Activated CD4-positive, alpha-beta T cell treated with anti-CD3 and anti-CD28 coated beads, Interleukin-2, amount 50 U/mL, for 1 hour (primary cell): Measurements from ENCODE around the gene CHTF8.
"Not testable (repeated sequence)": the region's sequence is repeated elsewhere in the genome, so short reads cannot be mapped to it uniquely, and the experiment has no call there.

Experiments used
- DNase-seq: peaks from one replicate; pipeline ENCODE4 v3.0.0-alpha.2; 2020

The CHTF8 gene, protein sequence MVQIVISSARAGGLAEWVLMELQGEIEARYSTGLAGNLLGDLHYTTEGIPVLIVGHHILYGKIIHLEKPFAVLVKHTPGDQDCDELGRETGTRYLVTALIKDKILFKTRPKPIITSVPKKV

DNA sequence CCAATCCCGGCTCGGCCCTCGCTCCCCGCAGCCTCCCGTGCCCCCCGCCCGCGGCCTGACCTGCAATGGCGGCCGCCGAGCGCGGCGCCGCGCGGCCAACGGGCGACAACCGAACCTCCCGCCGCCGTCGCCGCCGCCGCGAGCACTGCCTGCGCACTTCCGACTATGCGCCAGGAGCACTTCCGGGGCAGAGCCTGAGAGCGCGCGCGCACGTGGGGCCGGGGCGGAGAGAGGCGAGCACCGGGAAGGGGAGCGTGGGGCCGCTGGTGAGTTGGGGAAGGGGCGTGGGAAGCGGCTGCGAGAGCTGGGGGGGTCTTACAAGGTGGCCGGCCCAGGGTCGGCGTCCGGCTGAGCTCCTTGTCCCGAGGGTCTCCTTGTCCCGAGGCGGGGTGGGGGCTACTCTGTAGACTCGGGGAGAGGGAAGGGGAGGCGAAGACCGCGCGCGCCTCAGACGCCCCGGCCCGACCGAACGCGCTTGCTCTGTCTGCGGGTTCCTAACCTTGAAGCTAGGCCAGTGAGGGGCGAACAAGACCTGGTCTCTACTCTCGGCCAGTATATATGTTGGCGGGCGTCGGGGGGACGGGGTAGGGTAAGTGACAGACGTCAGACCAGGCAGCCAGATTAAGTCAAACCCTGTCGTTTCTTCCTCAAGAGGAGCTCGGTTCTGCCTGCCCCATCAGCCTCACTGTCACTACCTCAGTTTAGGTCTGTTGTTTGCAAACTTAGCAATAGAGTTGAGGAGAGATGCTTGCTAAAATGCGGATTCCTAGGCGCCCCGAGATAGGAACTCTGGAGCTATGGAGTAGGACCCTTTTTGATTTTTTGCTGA is at the start of gene CHTF8, which contains the start of gene UTP4:
Gene CHTF8, minus strand, starts transcription at position 165 of the 829 bp plus-strand sequence. CDS start 11,130 bp downstream, outside the sequence.
Gene UTP4, plus strand, starts transcription at position 226 of the 829 bp plus-strand sequence. CDS start 811 bp downstream, outside the sequence.
- DNase-seq, result peak; percentile 83

DNA sequence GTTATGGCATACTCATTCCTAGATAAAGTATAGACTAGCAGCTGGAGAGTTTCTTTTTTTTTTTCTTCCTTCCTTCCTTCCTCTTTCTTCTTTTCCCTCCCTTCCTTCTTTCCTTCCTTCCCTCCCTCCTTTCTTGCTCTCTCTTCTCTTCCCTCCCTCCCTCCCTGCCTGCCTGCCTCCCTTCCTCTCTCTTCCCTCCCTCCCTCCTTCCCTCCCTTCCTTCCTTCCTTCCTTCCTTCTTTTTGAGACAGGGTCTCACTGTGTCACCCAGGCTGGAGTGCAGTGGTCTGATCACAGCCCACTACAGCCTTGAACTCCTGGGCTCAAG is 47.6 kb upstream of the CHTF8 start:
- no peak for DNase-seq

DNA sequence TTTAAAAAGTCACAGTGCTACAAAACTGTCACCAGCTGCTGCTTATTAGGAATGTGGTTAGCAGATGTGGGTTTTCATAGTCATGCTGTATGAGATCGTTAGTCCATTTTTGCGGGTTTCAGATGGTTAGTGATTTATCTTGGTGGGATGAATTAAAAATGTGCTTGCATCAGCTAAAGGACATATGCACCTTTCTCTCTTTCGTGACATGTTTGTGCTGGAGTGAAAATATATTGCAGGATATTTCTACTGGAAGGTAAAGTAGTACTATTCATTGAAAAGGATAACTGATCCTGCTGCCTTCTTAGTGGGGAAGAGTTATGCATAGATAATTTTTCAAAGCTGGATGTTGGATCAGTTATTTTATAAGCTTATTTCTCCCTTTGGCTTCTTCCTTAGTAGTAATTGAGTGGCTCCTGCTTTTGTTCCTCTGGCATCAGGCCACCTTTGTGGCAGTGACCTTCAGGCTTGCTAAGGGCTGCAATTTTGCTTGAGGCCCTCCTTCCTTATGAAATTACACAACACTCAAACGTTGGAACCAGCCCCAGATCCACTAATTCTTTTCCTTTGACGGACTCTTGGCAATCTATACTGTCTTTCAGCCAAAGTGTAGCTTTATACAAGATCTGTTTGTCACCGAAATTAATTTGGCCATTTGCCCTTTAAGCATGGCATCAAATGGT is 47.1 kb upstream of the CHTF8 start:
- DNase-seq, result no peak

DNA sequence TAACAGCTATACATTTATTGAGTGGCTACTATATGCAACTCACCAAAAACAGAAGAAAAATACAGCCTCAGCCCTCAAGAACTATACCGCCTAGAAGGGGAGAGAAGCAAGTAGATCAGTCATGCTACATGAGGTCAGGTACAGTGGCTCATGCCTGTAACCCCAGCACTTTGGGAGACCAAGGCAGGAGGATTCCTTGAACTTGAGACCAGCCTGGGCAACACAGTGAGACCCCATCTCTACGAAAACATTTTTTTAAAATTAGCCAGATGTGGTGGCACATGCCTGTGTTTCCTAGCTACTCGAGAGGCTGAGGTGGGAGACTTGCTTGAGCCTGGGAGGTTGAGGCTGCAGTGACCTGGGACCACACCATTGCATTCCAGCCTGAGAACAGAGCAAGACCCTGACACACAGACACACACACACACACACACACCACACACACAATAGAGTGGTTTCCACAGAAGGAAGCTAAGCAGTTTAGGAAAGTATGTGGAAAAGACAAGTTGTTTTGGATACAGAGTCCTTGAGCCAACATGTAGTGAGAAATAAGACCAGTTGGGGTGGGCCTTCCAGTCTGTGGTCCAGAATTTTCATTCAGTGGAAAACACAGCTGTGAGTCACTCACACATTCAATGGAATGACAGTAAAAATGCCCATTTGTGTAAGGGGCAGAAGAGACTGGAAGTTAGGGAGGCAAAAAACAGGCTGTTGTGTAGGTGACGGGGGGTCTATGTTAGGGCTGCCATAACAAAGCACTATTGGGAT is 43.8 kb upstream of the CHTF8 start:
- DNase-seq, result no peak

DNA sequence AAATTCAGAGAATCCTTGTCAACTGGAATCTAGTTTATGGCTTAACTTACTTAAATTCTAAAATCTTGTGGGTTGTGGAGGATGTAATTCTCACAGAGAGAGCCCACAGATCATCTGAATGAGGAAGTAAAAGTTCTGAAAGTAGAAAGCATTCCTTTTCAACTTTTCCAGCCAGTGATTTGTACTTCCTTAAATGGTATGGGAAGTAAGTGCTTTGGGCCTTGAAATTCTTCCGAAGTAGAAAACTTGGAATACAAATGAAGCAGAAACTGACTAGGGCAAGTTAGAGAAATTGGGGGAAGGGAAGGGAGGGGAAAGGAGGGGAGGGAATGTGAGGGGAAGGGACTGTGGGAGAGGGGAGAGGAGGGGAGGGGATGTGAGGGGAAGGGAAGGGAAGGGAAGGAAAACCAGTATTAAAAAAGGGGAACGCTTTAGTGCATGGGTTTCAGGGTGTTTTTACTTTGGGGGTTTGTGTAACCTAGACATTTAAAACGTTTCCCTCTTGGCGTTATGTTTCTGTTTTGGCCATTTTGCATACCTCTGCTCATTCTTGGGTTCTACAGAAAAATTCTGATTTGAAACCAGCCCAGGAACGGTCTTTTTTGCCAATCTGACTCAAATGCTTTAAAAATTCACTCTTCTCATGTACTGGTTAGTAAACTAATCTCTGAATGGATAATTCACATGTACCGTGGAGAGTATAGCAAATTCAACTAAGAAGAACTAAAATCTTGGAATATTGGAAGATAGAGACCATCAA is 39.1 kb upstream of the CHTF8 start:
- no peak for DNase-seq

DNA sequence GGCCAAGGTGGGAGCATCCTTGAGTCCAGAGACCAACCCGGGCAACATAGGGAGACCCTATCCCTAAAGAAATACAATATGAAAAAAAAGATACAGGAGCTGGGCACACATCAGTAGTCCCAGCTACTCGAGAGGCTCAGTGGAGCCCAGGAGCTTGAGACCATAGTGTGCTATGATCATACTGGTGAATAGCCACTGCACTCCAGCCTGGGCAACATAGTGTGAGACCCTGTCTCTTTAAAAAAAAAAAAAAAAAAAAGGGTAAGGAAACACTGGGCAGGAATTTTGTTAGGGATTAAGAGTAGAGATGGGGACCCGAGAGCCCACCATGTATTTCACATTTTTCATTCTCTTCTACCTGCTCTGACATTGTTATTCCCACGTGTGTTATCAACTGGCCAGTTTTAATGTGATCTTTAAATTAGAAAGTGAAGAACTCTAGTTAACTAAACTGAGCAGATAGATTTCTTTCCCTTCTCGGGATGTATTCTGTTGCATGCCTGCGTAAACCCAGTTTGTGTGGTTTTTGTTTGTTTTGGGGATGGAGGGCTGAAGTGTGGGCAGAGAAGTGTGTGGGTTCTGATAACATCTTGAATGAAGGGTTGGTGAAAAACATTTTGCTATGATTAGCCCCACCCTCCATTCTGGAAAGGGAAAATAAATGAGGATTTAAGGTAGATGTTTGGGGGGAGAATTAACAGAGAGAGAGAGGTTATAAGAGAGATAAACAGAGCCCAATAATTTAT is 37.4 kb upstream of the CHTF8 start:
- DNase-seq, result no peak

DNA sequence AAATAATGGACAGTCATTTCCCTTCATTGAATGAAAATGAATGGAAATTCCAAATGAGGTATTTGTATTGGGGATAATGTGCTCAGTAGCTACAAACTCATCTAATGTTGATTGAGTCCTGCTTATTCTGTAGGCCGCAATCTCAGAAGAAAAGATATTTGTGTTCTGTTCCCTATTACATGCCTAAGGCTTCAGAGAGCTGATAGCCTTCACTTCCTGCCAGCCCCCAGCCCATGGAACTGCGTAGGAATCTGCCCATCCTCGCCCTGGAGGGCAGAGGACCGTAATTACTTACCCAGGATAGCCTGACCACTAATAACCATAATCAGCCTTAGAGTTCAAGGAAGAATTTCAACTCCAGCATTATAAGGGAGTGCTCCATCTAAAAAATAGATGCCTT is 36.7 kb upstream of the CHTF8 start:
- DNase-seq, result no peak

DNA sequence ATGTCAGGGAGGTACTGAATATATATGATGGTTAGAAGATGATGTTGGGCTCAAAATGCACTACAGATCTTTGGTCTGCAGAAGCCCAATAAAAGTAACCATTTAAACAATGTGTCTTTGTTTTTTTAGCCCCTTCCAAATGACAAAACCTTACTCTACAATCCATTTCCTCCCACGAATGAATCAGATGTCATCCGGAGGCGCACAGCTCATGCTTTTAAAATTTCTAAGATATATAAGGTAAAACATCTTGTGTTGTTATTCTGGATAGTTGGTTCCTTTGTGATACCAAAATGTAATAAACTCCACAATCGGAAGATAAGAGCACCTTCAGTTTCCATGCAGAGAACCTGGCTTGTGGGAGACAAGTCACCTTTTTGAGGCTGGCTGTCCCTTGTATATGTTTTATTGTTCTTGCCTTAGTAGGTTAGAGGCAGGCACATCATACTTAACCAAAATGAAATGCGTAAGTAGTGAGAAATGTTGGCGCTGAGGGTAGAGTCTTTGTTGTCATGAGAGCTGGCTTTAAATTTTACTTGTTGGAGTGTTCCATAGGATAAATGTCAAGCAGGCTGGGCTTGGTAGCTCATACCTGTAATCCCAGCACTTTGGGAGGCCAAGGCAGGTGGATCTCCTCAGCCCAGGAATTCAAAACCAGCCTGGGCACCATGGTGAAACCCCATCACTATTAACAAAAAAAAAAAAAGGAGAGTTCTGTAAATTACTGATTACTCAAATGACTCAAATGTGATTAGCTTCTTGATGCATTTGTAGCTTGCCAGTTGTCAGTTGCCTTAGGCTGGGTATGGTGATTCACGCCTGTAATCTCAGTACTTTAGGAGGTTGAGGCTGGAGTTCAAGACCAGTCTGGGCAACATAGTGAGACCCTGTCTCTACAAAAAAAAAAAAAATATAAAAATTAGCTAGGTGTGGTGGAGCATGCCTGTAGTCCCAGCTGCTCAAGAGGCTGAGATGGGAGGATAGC is 34.9 kb upstream of the CHTF8 start:
- DNase-seq, result no peak

DNA sequence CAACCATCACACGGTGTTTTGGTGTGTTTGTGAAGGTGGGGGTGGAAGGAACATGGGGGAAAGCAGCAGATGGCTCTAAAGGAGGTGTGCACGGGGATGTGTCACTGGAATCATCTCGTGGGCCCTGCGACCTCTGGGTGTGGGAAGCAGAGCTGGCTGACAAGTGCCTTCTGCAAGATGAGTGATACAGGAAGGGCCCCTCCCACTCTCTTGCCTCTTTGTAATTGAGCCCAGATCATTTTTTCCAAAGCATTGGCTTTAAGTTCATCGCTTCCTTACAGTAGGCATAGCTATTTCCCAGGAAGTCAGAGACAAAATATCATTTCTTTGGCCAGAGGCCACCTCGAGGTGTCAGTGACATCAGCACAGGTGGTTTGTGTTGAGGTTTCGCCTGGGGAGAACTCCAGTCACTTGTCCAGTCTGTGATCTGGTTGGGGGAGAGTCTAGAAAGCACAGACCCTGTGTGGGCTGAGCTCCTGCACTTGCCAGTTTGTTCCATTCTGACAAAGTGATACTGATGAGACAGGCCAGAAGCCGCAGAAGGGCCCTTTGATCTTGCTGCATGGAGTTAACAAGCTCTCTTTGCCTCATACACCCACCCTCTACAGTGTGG is 33.9 kb upstream of the CHTF8 start:
- DNase-seq, result peak; percentile 41

DNA sequence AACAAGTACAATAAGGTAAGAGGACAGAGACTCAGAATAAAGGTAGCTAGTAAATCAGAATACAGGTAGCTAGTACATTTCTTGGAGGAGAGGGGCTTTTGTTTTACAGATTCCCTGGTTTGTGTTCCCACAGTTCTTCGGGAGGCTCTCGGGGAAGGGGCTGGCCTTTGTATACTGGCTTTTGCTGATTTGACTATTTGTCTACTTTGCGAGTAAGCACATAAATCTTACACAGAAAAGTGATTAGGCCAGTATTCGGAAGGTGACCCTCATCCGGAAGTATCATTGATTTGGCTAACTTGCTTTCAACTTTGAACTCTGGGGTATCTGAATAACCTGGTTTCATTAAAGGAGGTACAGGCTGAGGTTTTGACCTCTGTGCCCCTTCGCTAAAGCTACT is 33.2 kb upstream of the CHTF8 start:
- DNase-seq, result no peak

DNA sequence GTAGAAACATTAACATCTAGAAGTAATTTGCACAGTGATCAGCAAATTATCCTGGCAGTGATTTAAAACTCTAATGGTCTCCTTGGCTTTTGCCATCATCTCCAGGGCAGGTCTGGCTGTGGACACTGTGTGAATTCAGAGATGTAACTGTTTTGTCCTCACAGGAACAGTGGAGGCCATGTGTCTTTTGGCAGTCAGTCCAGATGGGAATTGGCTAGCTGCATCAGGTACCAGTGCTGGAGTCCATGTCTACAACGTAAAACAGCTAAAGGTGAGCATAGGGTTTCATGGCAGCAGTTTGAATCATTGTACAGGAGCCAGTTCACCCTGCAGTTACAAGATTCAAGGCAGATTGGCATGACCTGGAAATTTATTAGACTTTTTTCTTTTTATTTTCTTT is 27.8 kb upstream of the CHTF8 start:
- no peak for DNase-seq

DNA sequence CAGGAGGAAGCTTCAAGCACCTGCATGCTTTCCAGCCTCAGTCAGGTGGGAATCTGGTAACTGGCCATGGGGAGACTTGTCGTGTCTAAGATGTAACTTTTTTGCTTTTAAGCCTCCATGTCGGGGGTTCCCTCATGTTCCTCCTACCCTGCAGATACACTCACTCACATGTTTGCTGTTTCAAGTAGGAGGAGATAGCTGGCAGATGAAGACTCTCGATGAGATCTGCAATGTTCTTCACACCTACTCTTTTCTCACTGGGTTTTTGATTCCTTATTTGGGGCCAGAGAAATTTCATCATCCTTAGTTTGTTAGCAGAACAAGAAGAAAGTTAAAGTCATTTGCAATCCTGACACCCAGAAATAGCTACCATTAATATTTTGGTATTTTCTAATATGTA is 24.8 kb upstream of the CHTF8 start:
- DNase-seq, result no peak

DNA sequence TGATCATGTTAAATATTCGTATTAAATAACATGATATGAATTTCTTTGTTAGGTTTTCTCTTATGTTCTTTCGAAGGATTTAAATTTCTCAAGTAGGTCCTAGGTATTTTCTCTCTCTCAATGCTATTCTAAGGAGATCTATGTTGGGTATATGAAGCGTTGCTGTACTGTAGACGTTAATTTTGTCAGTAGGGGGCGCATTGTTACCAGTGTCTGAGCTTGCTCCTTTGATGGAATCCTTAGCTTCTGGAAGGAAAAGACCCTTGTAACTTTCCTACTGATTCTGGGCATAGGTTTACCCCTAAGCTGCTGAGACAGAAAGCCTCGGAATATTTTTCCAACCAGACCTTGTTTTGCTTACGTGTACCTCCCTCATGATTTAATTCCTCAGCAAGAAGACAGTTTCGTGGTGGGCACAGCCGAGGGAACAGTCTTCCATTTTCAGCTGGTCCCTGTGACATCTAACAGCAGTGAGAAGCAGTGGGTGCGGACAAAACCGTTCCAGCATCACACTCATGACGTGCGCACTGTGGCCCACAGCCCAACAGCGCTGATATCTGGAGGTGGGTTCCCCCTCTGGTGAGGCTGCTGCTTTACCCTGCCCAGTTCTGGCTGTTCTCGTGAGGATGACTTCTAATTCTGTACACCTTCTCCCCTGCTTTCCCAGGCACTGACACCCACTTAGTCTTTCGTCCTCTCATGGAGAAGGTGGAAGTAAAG is 17.9 kb upstream of the CHTF8 start:
- peak; percentile 27 for DNase-seq

DNA sequence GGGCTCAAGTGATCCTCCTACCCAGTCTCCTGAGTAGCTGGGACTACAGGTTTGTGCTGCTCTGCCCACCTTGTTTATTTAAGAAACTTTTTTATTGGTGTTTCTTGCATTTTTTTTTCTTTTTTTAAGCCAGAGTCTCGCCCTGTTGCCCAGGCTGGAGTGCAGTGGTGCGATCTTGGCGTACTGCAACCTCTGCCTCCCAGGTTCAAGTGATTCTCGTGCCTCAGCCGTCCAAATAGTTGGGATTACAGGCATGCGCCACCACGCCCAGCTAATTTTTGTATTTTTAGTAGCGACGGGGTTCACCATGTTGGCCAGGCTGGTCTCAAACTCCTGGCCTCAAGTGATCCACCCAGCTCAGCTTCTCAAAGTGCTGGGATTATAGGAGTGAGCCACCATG is 17.2 kb upstream of the CHTF8 start:
- not testable (repeated sequence) for DNase-seq

DNA sequence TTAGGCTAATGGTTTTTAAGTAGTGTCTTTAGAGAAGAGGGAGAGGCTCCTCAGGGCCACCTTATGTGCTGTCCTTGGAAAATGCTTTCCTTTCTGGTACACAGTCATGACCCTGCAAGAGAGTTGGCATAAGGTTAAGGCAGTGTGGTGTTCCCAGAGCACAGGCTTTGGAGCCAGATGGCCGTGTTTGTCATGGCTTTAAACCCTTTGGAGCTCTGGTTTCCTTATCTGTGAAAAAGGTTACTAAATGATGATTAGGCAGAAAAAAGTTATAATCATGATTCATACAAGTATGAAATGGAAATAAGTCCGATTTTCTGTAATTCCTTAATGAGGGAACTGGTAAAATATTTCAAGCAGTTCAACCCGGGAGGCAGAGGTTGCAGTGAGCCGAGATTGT is 13.3 kb upstream of the CHTF8 start:
- no peak for DNase-seq

DNA sequence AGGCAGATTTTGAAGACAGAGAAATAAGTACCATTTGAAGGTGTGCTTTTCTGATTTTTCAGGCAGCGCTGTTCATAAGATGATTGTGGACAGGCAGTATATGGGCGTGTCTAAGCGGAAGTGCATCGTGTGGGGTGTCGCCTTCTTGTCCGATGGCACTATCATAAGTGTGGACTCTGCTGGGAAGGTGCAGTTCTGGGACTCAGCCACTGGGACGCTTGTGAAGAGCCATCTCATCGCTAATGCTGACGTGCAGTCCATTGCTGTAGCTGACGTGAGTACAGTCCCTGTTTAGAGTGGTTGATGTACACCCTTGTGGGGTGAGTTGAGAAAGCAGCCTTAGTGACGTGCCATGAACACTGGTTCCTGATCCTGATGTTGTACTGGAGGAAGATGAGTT is 10.7 kb upstream of the CHTF8 start:
- no peak for DNase-seq

DNA sequence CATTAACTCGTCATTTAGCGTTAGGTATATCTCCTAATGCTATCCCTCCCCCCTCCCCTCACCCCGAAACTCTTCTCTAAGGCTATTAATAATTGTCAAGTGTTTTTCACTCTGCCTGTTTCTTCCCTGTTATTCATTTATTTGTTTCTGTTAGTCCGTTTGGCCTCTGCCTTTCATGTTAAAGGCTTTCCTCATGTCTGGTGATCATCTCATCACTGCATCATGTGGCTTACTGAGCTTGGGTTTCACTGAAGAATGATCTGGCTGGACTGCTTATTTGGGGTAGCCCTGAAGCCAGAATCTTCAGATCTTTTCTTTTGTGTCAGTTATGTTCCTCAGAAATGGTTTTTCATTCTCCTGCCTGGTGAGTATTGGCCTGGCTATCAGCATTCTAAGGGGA is 9.5 kb upstream of the CHTF8 start:
- no peak for DNase-seq

DNA sequence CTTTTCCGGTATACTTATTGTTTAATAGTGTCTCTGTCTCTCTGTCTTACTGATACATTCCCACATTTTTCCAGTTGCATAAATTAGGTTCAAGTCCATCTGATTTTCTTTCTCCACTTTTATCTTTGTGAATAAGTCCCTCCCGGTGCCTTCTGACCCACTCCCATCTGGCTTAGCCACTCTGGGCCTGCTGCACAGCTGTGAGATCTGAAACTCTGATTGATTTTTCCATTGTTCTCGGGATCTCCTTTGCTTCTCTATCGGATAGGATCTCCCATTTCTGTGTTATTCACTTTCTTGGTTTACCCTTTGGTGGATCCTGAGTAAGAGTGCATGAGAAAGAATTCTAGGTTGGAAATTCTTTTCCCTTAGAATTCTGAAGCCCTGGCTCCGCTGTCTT is 8.6 kb upstream of the CHTF8 start:
- no peak for DNase-seq

DNA sequence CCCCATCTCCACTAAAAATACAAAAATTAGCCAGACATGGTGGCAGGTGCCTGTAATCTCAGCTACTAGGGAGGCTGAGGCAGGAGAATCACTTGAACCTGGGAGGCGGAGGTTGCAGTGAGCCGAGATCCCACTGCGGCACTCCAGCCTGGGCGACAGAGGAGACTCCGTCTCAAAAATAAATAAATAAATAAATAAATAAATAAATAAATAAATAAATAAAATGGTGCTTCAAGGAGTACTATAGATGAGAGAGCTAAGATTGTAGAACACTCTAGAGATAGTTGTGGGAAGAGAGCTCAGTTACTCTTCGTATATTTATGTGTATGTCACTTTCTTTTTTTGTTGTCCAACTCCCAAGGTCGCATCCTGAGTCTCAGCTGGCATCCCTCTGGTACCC is 7.1 kb upstream of the CHTF8 start:
- DNase-seq, result not testable (repeated sequence)
